ENCODE data around the gene GYS1.
A peak's percentile ranks its signal among the peaks of the same experiment; 100 is the strongest.

GYS1 gene

GRCh38 chr19:49004964-49005614, 12.0 kb upstream of the GYS1 start:
- Mint-ChIP-seq H3K27ac (no peak overlapping the region), H3K9me3 (ENCODE audit: low read depth) (no peaks in the 10 kb centered on the region), H3K4me1 (ENCODE audit: low read depth) (no peaks in the 10 kb centered on the region), H3K36me3 (no peaks in the 10 kb centered on the region), H3K27me3 (no peaks in the 10 kb centered on the region), H3K4me3 (no peak overlapping the region)

GRCh38 chr19:49004133-49004532, 11.0 kb upstream of the GYS1 start:
- peaks cover 2% of the 10 kb centered on the region for H3K36me3 Mint-ChIP-seq
- H3K4me3 Mint-ChIP-seq = no peak overlapping the region

GRCh38 chr19:48999481-49000325, 6.6 kb upstream of the GYS1 start:
- H3K4me3 Mint-ChIP-seq = no peak overlapping the region
- H3K36me3 Mint-ChIP-seq = peaks cover 6% of the 10 kb centered on the region
- no peaks in the 10 kb centered on the region for H3K9me3 Mint-ChIP-seq (ENCODE audit: low read depth)
- H3K4me1 Mint-ChIP-seq (ENCODE audit: low read depth) = peaks cover 16% of the 10 kb centered on the region
- H3K27me3 Mint-ChIP-seq = no peaks in the 10 kb centered on the region
- H3K27ac Mint-ChIP-seq = no peak overlapping the region

More at GRCh38 chr19:49004133-49004532, 11.0 kb upstream of the GYS1 start:
- Mint-ChIP-seq H3K27me3 (no peaks in the 10 kb centered on the region), H3K9me3 (ENCODE audit: low read depth) (no peaks in the 10 kb centered on the region), H3K4me1 (ENCODE audit: low read depth) (peaks cover 4% of the 10 kb centered on the region), H3K27ac (no peak overlapping the region)

- Mint-ChIP-seq H3K27ac (no peak overlapping the region), H3K9me3 (ENCODE audit: low read depth) (no peaks in the 10 kb centered on the region), H3K4me3 (no peak overlapping the region), H3K36me3 (peaks cover 8% of the 10 kb centered on the region), H3K27me3 (no peaks in the 10 kb centered on the region), H3K4me1 (ENCODE audit: low read depth) (peaks cover 24% of the 10 kb centered on the region)
Observed at GRCh38 chr19:48997972-48998371, 4.9 kb upstream of the GYS1 start.

GRCh38 chr19:48994035-48994386, 902 bp upstream of the GYS1 start:
- Mint-ChIP-seq H3K36me3 (peaks cover 6% of the 10 kb centered on the region), H3K27me3 (no peaks in the 10 kb centered on the region), H3K4me3 (peak overlapping the region; percentile 97), H3K4me1 (ENCODE audit: low read depth) (peaks cover 32% of the 10 kb centered on the region), H3K27ac (peak overlapping the region; percentile 98), H3K9me3 (ENCODE audit: low read depth) (no peaks in the 10 kb centered on the region)

GRCh38 chr19:48992581-48993174, 431 bp downstream of the GYS1 start:
- peaks cover 34% of the 10 kb centered on the region for H3K4me1 Mint-ChIP-seq (ENCODE audit: low read depth)
- H3K4me3 Mint-ChIP-seq = peak overlapping the region; percentile 97
- no peaks in the 10 kb centered on the region for H3K27me3 Mint-ChIP-seq
- H3K36me3 Mint-ChIP-seq = peaks cover 9% of the 10 kb centered on the region
- no peaks in the 10 kb centered on the region for H3K9me3 Mint-ChIP-seq (ENCODE audit: low read depth)
- peak overlapping the region; percentile 98 for H3K27ac Mint-ChIP-seq

- Mint-ChIP-seq H3K27me3 (no peaks in the 10 kb centered on the region), H3K9me3 (ENCODE audit: low read depth) (no peaks in the 10 kb centered on the region), H3K27ac (peak overlapping the region; percentile 98), H3K4me3 (peak overlapping the region; percentile 97), H3K36me3 (peaks cover 9% of the 10 kb centered on the region), H3K4me1 (ENCODE audit: low read depth) (peaks cover 36% of the 10 kb centered on the region)
Observed at GRCh38 chr19:48991873-48992580, 1.1 kb downstream of the GYS1 start.

- Mint-ChIP-seq H3K36me3 (peaks cover 9% of the 10 kb centered on the region), H3K4me3 (no peak overlapping the region), H3K4me1 (ENCODE audit: low read depth) (peaks cover 37% of the 10 kb centered on the region), H3K27me3 (no peaks in the 10 kb centered on the region), H3K27ac (no peak overlapping the region), H3K9me3 (ENCODE audit: low read depth) (no peaks in the 10 kb centered on the region)
Observed at GRCh38 chr19:48991011-48991609, 2.0 kb downstream of the GYS1 start.

GRCh38 chr19:48990400-48990799, 2.7 kb downstream of the GYS1 start:
- Mint-ChIP-seq H3K27ac (peak overlapping the region; percentile 78), H3K4me3 (peak overlapping the region; percentile 35), H3K27me3 (no peaks in the 10 kb centered on the region), H3K36me3 (peaks cover 9% of the 10 kb centered on the region), H3K4me1 (ENCODE audit: low read depth) (peaks cover 37% of the 10 kb centered on the region), H3K9me3 (ENCODE audit: low read depth) (no peaks in the 10 kb centered on the region)

GRCh38 chr19:48989701-48990291, 3.3 kb downstream of the GYS1 start:
- Mint-ChIP-seq H3K4me1 (ENCODE audit: low read depth) (peaks cover 32% of the 10 kb centered on the region), H3K4me3 (no peak overlapping the region), H3K9me3 (ENCODE audit: low read depth) (no peaks in the 10 kb centered on the region), H3K36me3 (peaks cover 5% of the 10 kb centered on the region), H3K27ac (peak overlapping the region; percentile 78), H3K27me3 (no peaks in the 10 kb centered on the region)

GRCh38 chr19:48988860-48989259, 4.2 kb downstream of the GYS1 start:
- Mint-ChIP-seq H3K4me1 (ENCODE audit: low read depth) (peaks cover 25% of the 10 kb centered on the region), H3K27ac (no peak overlapping the region), H3K27me3 (no peaks in the 10 kb centered on the region), H3K36me3 (peaks cover 5% of the 10 kb centered on the region), H3K9me3 (ENCODE audit: low read depth) (no peaks in the 10 kb centered on the region), H3K4me3 (no peak overlapping the region)

GRCh38 chr19:48988286-48988685, 4.8 kb downstream of the GYS1 start:
- Mint-ChIP-seq H3K9me3 (ENCODE audit: low read depth) (no peaks in the 10 kb centered on the region), H3K4me1 (ENCODE audit: low read depth) (peaks cover 23% of the 10 kb centered on the region), H3K27ac (no peak overlapping the region), H3K4me3 (no peak overlapping the region), H3K36me3 (peaks cover 5% of the 10 kb centered on the region), H3K27me3 (no peaks in the 10 kb centered on the region)

- H3K36me3 Mint-ChIP-seq = peaks cover 7% of the 10 kb centered on the region
- no peaks in the 10 kb centered on the region for H3K9me3 Mint-ChIP-seq (ENCODE audit: low read depth)
- peak overlapping the region; percentile 34 for H3K27ac Mint-ChIP-seq
- H3K4me1 Mint-ChIP-seq (ENCODE audit: low read depth) = peaks cover 21% of the 10 kb centered on the region
- H3K27me3 Mint-ChIP-seq = no peaks in the 10 kb centered on the region
- no peak overlapping the region for H3K4me3 Mint-ChIP-seq
Observed at GRCh38 chr19:48987323-48987722, 5.8 kb downstream of the GYS1 start.

- Mint-ChIP-seq H3K27me3 (no peaks in the 10 kb centered on the region), H3K9me3 (ENCODE audit: low read depth) (no peaks in the 10 kb centered on the region), H3K4me3 (no peak overlapping the region), H3K27ac (no peak overlapping the region), H3K4me1 (ENCODE audit: low read depth) (peaks cover 16% of the 10 kb centered on the region), H3K36me3 (peaks cover 7% of the 10 kb centered on the region)
Observed at GRCh38 chr19:48986211-48986610, 6.9 kb downstream of the GYS1 start.

All from activated naive CD8-positive, alpha-beta T cell (primary cell).